ENCODE results near the gene EPHB2.

EPHB2 gene

DNA sequence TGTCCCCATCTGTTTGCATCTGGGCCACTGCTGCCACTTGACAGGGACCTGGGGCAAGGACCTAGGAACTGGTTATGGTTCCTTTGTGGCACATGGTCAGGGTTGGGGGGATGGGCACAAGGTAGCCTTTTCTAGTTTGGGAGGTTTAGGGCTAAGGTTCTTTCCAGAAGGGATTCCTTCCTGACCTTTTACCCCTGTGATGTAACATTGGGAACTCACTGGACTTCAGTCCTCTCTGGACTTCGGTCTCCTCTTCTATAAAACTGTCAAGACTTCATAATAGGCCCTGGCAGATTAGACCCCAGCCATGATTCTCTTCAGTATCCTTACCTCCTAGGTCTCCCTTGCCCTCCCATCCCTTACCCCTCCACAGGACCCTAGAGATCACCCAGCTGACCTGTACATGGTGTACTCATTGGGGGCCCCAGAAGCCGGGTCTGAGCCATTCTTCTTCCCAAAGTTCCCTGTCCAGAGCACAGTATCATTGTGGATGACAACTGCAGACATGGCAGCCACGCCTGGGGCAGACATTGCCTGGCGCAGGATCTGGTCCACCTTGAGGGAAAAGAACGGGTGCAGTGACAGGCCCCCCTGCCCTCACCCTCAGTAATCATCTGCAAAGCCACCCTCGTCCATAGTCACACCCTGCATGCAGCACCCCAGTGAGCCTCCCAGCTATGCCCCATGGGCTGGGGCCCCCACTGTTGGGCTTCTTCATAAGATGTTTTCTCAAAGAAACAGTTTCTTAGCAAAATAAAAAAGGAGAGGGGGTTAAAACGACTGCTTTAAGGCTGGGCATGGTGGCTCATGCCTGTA is 249.1 kb downstream of the EPHB2 start (continued):
- no peak for TF ChIP-seq ZNF600 (tag by site-specific recombination; IDR thresholded peaks at IDR 0.05)
- TF ChIP-seq, protein P1, sequence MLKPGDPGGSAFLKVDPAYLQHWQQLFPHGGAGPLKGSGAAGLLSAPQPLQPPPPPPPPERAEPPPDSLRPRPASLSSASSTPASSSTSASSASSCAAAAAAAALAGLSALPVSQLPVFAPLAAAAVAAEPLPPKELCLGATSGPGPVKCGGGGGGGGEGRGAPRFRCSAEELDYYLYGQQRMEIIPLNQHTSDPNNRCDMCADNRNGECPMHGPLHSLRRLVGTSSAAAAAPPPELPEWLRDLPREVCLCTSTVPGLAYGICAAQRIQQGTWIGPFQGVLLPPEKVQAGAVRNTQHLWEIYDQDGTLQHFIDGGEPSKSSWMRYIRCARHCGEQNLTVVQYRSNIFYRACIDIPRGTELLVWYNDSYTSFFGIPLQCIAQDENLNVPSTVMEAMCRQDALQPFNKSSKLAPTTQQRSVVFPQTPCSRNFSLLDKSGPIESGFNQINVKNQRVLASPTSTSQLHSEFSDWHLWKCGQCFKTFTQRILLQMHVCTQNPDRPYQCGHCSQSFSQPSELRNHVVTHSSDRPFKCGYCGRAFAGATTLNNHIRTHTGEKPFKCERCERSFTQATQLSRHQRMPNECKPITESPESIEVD (tag by site-specific recombination; IDR thresholded peaks at IDR 0.05): no peak
- TF ChIP-seq OSR2 (tag by site-specific recombination; IDR thresholded peaks at IDR 0.05): no peak
- no peak for TF ChIP-seq ZNF292 (tag by site-specific recombination; IDR thresholded peaks at IDR 0.05; ENCODE audit: borderline replicate concordance, low read depth)
- no peak for TF ChIP-seq WT1 (tag by site-specific recombination; IDR thresholded peaks at IDR 0.05)
- no peak for TF ChIP-seq IKZF3 (tag by site-specific recombination; IDR thresholded peaks at IDR 0.05)
- no peak for TF ChIP-seq ZNF654 (tag by site-specific recombination; IDR thresholded peaks at IDR 0.05; ENCODE audit: low read depth)
- no peak for TF ChIP-seq BCL11B (tag by site-specific recombination; IDR thresholded peaks at IDR 0.05; ENCODE audit: low read depth)
- TF ChIP-seq, protein P2, sequence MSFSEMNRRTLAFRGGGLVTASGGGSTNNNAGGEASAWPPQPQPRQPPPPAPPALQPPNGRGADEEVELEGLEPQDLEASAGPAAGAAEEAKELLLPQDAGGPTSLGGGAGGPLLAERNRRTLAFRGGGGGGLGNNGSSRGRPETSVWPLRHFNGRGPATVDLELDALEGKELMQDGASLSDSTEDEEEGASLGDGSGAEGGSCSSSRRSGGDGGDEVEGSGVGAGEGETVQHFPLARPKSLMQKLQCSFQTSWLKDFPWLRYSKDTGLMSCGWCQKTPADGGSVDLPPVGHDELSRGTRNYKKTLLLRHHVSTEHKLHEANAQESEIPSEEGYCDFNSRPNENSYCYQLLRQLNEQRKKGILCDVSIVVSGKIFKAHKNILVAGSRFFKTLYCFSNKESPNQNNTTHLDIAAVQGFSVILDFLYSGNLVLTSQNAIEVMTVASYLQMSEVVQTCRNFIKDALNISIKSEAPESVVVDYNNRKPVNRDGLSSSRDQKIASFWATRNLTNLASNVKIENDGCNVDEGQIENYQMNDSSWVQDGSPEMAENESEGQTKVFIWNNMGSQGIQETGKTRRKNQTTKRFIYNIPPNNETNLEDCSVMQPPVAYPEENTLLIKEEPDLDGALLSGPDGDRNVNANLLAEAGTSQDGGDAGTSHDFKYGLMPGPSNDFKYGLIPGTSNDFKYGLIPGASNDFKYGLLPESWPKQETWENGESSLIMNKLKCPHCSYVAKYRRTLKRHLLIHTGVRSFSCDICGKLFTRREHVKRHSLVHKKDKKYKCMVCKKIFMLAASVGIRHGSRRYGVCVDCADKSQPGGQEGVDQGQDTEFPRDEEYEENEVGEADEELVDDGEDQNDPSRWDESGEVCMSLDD (tag by site-specific recombination; IDR thresholded peaks at IDR 0.05): no peak
- no peak for TF ChIP-seq YY1 (tag by site-specific recombination; IDR thresholded peaks at IDR 0.05)
- no peak for TF ChIP-seq ZBTB21 (tag by site-specific recombination; IDR thresholded peaks at IDR 0.05)
- no peak for TF ChIP-seq ZNF19 (tag by site-specific recombination; IDR thresholded peaks at IDR 0.05; ENCODE audit: low read depth)

DNA sequence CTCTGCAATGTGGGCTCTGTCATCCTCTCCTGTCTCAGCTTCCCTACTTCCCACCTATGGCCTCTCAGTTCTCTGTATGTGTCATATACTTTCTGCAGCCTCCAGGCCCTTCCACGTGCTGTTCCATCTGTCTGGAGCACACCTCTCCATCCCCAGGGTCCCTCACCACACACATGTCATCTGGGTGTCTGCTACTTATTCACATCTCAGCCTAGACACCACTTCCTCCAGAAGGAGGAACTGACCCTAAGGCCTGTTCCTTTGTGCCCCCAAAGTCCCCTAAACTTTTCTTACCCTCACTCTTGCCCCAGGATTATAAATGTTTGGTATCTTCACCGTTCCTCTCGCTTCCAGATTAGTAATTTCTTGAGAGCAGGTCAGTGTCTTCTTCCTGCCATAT is 251.9 kb downstream of the EPHB2 start:
- no peak overlapping the region for H3K4me3 ChIP-seq (ENCODE audit: low read depth, low read length)
- no peaks in the 10 kb centered on the region for H3K4me1 ChIP-seq (ENCODE audit: control insufficient read depth, insufficient read depth, low read length)
- CTCF ChIA-PET: interaction anchor here (1.4 kb wide), 1 partner anchor 258 kb away, joined by 3 read pairs; no protein-coding TSS in a partner anchor
- H3K36me3 ChIP-seq (ENCODE audit: control insufficient read depth in 2 of 2, insufficient read depth in 1 of 2, low read length in 2 of 2): no peaks in the 10 kb centered on the region
- no peak overlapping the region for H3K27ac ChIP-seq (ENCODE audit: extremely low read depth, low read depth, low read length)
- H3K9me3 ChIP-seq (ENCODE audit: control insufficient read depth, insufficient read depth, low read depth, low read length): no peaks in the 10 kb centered on the region
- POLR2A ChIA-PET: no interaction called here
- TF ChIP-seq, protein P3, sequence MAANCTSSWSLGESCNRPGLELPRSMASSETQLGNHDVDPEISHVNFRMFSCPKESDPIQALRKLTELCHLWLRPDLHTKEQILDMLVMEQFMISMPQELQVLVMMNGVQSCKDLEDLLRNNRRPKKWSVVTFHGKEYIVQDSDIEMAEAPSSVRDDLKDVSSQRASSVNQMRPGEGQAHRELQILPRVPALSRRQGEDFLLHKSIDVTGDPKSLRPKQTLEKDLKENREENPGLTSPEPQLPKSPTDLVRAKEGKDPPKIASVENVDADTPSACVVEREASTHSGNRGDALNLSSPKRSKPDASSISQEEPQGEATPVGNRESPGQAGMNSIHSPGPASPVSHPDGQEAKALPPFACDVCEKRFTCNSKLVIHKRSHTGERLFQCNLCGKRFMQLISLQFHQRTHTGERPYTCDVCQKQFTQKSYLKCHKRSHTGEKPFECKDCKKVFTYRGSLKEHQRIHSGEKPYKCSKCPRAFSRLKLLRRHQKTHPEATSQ (tag by site-specific recombination; IDR thresholded peaks at IDR 0.05): no peak
- TF ChIP-seq ZNF248 (tag by site-specific recombination; IDR thresholded peaks at IDR 0.05) (no peak), SP7 (tag by site-specific recombination; IDR thresholded peaks at IDR 0.05) (no peak), ZNF514 (tag by site-specific recombination; IDR thresholded peaks at IDR 0.05) (no peak), ZNF335 (tag by site-specific recombination; conservative IDR thresholded peaks at IDR 0.05) (no peak), REPIN1 (tag by site-specific recombination; IDR thresholded peaks at IDR 0.05; ENCODE audit: low read depth) (no peak), KLF1 (tag by site-specific recombination; IDR thresholded peaks at IDR 0.05) (no peak), ZNF501 (tag by site-specific recombination; IDR thresholded peaks at IDR 0.05) (no peak), ZNF394 (tag by site-specific recombination; IDR thresholded peaks at IDR 0.05; ENCODE audit: borderline replicate concordance) (no peak), ZNF560 (tag by site-specific recombination; IDR thresholded peaks at IDR 0.05; ENCODE audit: borderline replicate concordance) (no peak)
- TF ChIP-seq, protein P4, sequence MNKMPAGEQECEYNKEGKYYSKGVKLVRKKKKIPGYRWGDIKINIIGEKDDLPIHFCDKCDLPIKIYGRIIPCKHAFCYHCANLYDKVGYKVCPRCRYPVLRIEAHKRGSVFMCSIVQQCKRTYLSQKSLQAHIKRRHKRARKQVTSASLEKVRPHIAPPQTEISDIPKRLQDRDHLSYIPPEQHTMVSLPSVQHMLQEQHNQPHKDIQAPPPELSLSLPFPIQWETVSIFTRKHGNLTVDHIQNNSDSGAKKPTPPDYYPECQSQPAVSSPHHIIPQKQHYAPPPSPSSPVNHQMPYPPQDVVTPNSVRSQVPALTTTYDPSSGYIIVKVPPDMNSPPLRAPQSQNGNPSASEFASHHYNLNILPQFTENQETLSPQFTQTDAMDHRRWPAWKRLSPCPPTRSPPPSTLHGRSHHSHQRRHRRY (tag by site-specific recombination; IDR thresholded peaks at IDR 0.05): no peak
- TF ChIP-seq, protein P5, sequence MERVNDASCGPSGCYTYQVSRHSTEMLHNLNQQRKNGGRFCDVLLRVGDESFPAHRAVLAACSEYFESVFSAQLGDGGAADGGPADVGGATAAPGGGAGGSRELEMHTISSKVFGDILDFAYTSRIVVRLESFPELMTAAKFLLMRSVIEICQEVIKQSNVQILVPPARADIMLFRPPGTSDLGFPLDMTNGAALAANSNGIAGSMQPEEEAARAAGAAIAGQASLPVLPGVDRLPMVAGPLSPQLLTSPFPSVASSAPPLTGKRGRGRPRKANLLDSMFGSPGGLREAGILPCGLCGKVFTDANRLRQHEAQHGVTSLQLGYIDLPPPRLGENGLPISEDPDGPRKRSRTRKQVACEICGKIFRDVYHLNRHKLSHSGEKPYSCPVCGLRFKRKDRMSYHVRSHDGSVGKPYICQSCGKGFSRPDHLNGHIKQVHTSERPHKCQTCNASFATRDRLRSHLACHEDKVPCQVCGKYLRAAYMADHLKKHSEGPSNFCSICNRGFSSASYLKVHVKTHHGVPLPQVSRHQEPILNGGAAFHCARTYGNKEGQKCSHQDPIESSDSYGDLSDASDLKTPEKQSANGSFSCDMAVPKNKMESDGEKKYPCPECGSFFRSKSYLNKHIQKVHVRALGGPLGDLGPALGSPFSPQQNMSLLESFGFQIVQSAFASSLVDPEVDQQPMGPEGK (tag by site-specific recombination; IDR thresholded peaks at IDR 0.05): no peak
- TF ChIP-seq, protein P6, sequence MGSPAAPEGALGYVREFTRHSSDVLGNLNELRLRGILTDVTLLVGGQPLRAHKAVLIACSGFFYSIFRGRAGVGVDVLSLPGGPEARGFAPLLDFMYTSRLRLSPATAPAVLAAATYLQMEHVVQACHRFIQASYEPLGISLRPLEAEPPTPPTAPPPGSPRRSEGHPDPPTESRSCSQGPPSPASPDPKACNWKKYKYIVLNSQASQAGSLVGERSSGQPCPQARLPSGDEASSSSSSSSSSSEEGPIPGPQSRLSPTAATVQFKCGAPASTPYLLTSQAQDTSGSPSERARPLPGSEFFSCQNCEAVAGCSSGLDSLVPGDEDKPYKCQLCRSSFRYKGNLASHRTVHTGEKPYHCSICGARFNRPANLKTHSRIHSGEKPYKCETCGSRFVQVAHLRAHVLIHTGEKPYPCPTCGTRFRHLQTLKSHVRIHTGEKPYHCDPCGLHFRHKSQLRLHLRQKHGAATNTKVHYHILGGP (tag by site-specific recombination; IDR thresholded peaks at IDR 0.05): no peak

All from HEK293 (cell line).